ENCODE data around the gene CALN1.

The CALN1 gene

DNA sequence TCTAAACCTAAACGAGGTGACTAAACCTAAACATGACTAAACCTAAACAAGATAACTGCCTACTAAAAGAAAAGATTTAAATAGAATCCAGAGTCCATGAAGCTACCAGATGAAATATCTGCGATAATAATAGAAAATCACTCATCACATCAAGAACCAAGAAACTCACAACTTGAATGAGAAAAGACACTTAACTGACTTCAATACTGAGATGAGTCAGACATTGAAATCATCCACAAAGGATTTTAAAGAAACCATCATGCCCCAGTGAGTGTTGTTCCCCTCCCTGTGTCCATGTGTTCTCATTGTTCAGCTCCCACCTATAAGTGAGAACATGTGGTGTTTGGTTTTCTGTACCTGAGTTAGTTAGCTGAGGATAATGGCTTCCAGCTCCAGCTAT is 416.0 kb downstream of the CALN1 start:
- H3F3A ChIP-seq (ENCODE audit: insufficient read depth, low read length) = no peaks in the 10 kb centered on the region
- no peaks in the 10 kb centered on the region for H4K20me1 ChIP-seq (ENCODE audit: insufficient read depth, low read length)
- no peak overlapping the region for H3K4me3 ChIP-seq (ENCODE audit: low read length)
- no peaks in the 10 kb centered on the region for H3K79me2 ChIP-seq (ENCODE audit: low read length)
- H3K27me3 ChIP-seq (replicated peaks; ENCODE audit: insufficient read depth, low read length) = no peaks in the 10 kb centered on the region
- H3K9me3 ChIP-seq (replicated peaks; ENCODE audit: insufficient read depth, low read length) = no peaks in the 10 kb centered on the region
- no peak overlapping the region for H2AFZ ChIP-seq (ENCODE audit: low read length)
- no peak overlapping the region for H3K27ac ChIP-seq (ENCODE audit: low read length)
- TF ChIP-seq, protein P1, sequence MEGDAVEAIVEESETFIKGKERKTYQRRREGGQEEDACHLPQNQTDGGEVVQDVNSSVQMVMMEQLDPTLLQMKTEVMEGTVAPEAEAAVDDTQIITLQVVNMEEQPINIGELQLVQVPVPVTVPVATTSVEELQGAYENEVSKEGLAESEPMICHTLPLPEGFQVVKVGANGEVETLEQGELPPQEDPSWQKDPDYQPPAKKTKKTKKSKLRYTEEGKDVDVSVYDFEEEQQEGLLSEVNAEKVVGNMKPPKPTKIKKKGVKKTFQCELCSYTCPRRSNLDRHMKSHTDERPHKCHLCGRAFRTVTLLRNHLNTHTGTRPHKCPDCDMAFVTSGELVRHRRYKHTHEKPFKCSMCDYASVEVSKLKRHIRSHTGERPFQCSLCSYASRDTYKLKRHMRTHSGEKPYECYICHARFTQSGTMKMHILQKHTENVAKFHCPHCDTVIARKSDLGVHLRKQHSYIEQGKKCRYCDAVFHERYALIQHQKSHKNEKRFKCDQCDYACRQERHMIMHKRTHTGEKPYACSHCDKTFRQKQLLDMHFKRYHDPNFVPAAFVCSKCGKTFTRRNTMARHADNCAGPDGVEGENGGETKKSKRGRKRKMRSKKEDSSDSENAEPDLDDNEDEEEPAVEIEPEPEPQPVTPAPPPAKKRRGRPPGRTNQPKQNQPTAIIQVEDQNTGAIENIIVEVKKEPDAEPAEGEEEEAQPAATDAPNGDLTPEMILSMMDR (IDR thresholded peaks at IDR 0.05; ENCODE audit: low read length) = no peak
- TF ChIP-seq EZH2phosphoT487 (IDR thresholded peaks at IDR 0.05; ENCODE audit: low read length) (no peak), EZH2 (optimal IDR thresholded peaks at IDR 0.05; ENCODE audit: low read depth, low read length) (no peak)
- H3K36me3 ChIP-seq (replicated peaks; ENCODE audit: insufficient read depth, low read length) = no peaks in the 10 kb centered on the region
- H3K4me1 ChIP-seq (ENCODE audit: low read length) = no peaks in the 10 kb centered on the region
- no peak overlapping the region for H3K9ac ChIP-seq (ENCODE audit: low read length)
- DNase-seq = no peak
- no peak overlapping the region for H3K4me2 ChIP-seq (ENCODE audit: low read depth, low read length)
- H3K9me2 ChIP-seq (replicated peaks; ENCODE audit: insufficient read depth, low read length) = no peaks in the 10 kb centered on the region

DNA sequence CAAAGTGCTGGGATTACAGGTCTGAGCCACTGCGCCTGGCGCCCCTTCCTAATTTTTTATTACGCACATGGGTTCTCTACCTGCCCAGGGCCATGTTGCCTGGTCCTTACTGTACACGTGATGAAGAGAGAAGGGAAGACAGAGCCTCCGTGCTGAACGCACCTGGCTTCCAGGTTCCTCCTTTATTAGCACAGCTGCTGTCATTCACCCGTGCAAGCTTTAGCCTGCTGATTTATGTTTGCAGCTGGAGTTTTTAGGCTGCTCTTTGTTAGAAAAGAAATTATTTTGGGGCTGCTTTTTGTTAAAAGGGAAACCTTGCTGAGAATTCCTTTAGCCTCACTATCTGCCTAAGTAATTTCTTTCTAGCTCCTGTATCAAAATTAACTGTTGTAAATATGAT is 417.0 kb downstream of the CALN1 start:
- H3K27ac ChIP-seq (ENCODE audit: low read length) = no peak overlapping the region
- no peak overlapping the region for H3K4me3 ChIP-seq (ENCODE audit: low read length)
- H3F3A ChIP-seq (ENCODE audit: insufficient read depth, low read length) = no peaks in the 10 kb centered on the region
- no peak for DNase-seq
- no peak overlapping the region for H3K4me2 ChIP-seq (ENCODE audit: low read depth, low read length)
- no peaks in the 10 kb centered on the region for H3K4me1 ChIP-seq (ENCODE audit: low read length)
- H3K36me3 ChIP-seq (replicated peaks; ENCODE audit: insufficient read depth, low read length) = no peaks in the 10 kb centered on the region
- H3K9me3 ChIP-seq (replicated peaks; ENCODE audit: insufficient read depth, low read length) = no peaks in the 10 kb centered on the region
- H3K9me2 ChIP-seq (replicated peaks; ENCODE audit: insufficient read depth, low read length) = no peaks in the 10 kb centered on the region
- H3K9ac ChIP-seq (ENCODE audit: low read length) = no peak overlapping the region
- no peaks in the 10 kb centered on the region for H3K79me2 ChIP-seq (ENCODE audit: low read length)
- TF ChIP-seq EZH2phosphoT487 (IDR thresholded peaks at IDR 0.05; ENCODE audit: low read length) = no peak
- H2AFZ ChIP-seq (ENCODE audit: low read length) = no peak overlapping the region
- no peaks in the 10 kb centered on the region for H3K27me3 ChIP-seq (replicated peaks; ENCODE audit: insufficient read depth, low read length)
- H4K20me1 ChIP-seq (ENCODE audit: insufficient read depth, low read length) = no peaks in the 10 kb centered on the region

DNA sequence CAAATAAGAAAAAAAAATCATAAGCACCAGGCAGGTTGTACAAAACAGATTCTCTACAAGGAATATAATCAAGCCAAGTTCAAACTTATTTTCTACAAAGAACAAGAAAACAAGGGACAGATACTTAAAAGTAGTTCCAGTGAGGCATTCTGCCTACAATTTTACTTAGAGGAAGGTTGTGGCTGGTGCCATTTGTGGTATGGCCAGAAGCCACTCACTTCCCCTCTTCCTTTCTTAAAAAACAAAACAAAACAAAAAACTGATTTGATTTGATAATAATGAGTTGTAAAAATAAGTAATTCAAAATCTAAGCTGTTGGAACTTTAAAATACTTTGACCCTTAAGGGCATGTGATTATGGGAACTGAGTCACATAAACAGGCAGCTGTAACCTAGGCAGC is 420.6 kb downstream of the CALN1 start:
- no peak overlapping the region for H3K4me2 ChIP-seq (ENCODE audit: low read depth, low read length)
- no peaks in the 10 kb centered on the region for H3K27me3 ChIP-seq (replicated peaks; ENCODE audit: insufficient read depth, low read length)
- H3K4me3 ChIP-seq (ENCODE audit: low read length) = no peak overlapping the region
- H3K36me3 ChIP-seq (replicated peaks; ENCODE audit: insufficient read depth, low read length) = no peaks in the 10 kb centered on the region
- no peaks in the 10 kb centered on the region for H3K4me1 ChIP-seq (ENCODE audit: low read length)
- no peaks in the 10 kb centered on the region for H3K9me2 ChIP-seq (replicated peaks; ENCODE audit: insufficient read depth, low read length)
- no peak overlapping the region for H2AFZ ChIP-seq (ENCODE audit: low read length)
- H3F3A ChIP-seq (ENCODE audit: insufficient read depth, low read length) = no peaks in the 10 kb centered on the region
- no peak for DNase-seq
- TF ChIP-seq, protein P1 (IDR thresholded peaks at IDR 0.05; ENCODE audit: low read length) = no peak
- no peak for TF ChIP-seq EZH2phosphoT487 (IDR thresholded peaks at IDR 0.05; ENCODE audit: low read length)
- no peaks in the 10 kb centered on the region for H4K20me1 ChIP-seq (ENCODE audit: insufficient read depth, low read length)
- no peaks in the 10 kb centered on the region for H3K79me2 ChIP-seq (ENCODE audit: low read length)
- H3K27ac ChIP-seq (ENCODE audit: low read length) = no peak overlapping the region
- no peak overlapping the region for H3K9ac ChIP-seq (ENCODE audit: low read length)
- H3K9me3 ChIP-seq (replicated peaks; ENCODE audit: insufficient read depth, low read length) = no peaks in the 10 kb centered on the region

DNA sequence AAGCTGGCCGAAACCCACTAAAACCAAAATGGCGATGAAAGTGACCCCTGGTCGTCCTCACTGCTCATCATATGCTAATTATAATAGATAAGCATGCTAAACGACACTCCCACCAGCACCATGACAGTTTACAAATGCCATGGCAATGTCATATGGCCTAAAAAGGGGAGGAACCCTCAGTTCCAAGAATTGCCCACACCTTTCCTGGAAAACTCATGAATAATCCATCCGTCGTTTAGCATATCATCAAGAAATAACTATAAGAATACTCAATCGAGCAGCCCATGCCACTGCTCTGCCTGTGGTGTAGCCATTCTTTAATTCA is 422.0 kb downstream of the CALN1 start:
- no peak for TF ChIP-seq EZH2 (optimal IDR thresholded peaks at IDR 0.05; ENCODE audit: low read depth, low read length)
- TF ChIP-seq EZH2phosphoT487 (IDR thresholded peaks at IDR 0.05; ENCODE audit: low read length) = no peak
- TF ChIP-seq, protein P1 (IDR thresholded peaks at IDR 0.05; ENCODE audit: low read length) = no peak
- no peaks in the 10 kb centered on the region for H3K9me3 ChIP-seq (replicated peaks; ENCODE audit: insufficient read depth, low read length)
- H3K4me3 ChIP-seq (ENCODE audit: low read length) = no peak overlapping the region
- H3K79me2 ChIP-seq (ENCODE audit: low read length) = no peaks in the 10 kb centered on the region
- H3K4me2 ChIP-seq (ENCODE audit: low read depth, low read length) = no peak overlapping the region
- no peak for DNase-seq
- no peaks in the 10 kb centered on the region for H3K4me1 ChIP-seq (ENCODE audit: low read length)
- H3K9ac ChIP-seq (ENCODE audit: low read length) = no peak overlapping the region
- H3F3A ChIP-seq (ENCODE audit: insufficient read depth, low read length) = no peaks in the 10 kb centered on the region
- no peaks in the 10 kb centered on the region for H3K9me2 ChIP-seq (replicated peaks; ENCODE audit: insufficient read depth, low read length)
- H4K20me1 ChIP-seq (ENCODE audit: insufficient read depth, low read length) = no peaks in the 10 kb centered on the region
- H3K36me3 ChIP-seq (replicated peaks; ENCODE audit: insufficient read depth, low read length) = no peaks in the 10 kb centered on the region
- no peak overlapping the region for H2AFZ ChIP-seq (ENCODE audit: low read length)
- no peaks in the 10 kb centered on the region for H3K27me3 ChIP-seq (replicated peaks; ENCODE audit: insufficient read depth, low read length)
- H3K27ac ChIP-seq (ENCODE audit: low read length) = no peak overlapping the region
